Upper lobe of right lung (tissue), 1 donor: ENCODE data around the gene SLC22A31. TPM values are rescaled to one million over a fixed set of nuclear protein-coding genes. Genes with fewer than 3 reads are reported as not detected.
"Not testable (repeated sequence)": the region's sequence is repeated elsewhere in the genome, so short reads cannot be mapped to it uniquely, and the experiment has no call there.

ENCODE experiments used
- ATAC-seq: fragments of 200-7000 bp; cut with Tn5 transposase; one replicate; pipeline ENCODE4 v1.9.1; 2020; ENCODE audit warnings: mild to moderate bottlenecking, moderate library complexity
- DNase-seq: peaks from one replicate; pipeline ENCODE4 v3.0.0-alpha.2; 2020
- H3K27ac ChIP-seq: fragments of 200-600 bp; one replicate; pipeline ENCODE4 v1.8.0; 2022
- H3K27me3 ChIP-seq: fragments of 200-600 bp; one replicate; pipeline ENCODE4 v1.8.0; 2022; ENCODE audit warnings: mild to moderate bottlenecking
- H3K36me3 ChIP-seq: fragments of 200-600 bp; one replicate; pipeline ENCODE4 v1.8.0; 2022
- H3K4me1 ChIP-seq: fragments of 200-600 bp; one replicate; pipeline ENCODE4 v1.8.0; 2022
- H3K4me3 ChIP-seq: fragments of 200-600 bp; one replicate; pipeline ENCODE4 v1.8.0; 2022; ENCODE audit warnings: mild to moderate bottlenecking
- H3K9me3 ChIP-seq: fragments of 200-600 bp; one replicate; pipeline ENCODE4 v1.8.0; 2022
- intact Hi-C: fragments of 100-400 bp; cut with DNase I; formaldehyde crosslinking; loops from one replicate; pipeline ENCODE4 v1.11.0; 2022
- total RNA-seq: library from RNA; stranded (reverse); fragmentation: NEBNext Ultra II Directional; extraction: Animal tissue kit (Norgen Biotek cat#: 25700); gene quantifications from one replicate; pipeline ENCODE4 v1.2.1, GENCODE V29; 2021
- TF ChIP-seq, protein P1 (sequence below): fragments of 200-600 bp; IDR thresholded peaks from one replicate; pipeline ENCODE4 v1.8.0; 2022; ENCODE audit warnings: antibody characterized with exemption
- donor health status: DM: no; HTN: yes; CAD: no; lungs with severe emphysema.

Gene SLC22A31
- total RNA-seq, 1 donor from 2014 or later, result 136 TPM

DNA sequence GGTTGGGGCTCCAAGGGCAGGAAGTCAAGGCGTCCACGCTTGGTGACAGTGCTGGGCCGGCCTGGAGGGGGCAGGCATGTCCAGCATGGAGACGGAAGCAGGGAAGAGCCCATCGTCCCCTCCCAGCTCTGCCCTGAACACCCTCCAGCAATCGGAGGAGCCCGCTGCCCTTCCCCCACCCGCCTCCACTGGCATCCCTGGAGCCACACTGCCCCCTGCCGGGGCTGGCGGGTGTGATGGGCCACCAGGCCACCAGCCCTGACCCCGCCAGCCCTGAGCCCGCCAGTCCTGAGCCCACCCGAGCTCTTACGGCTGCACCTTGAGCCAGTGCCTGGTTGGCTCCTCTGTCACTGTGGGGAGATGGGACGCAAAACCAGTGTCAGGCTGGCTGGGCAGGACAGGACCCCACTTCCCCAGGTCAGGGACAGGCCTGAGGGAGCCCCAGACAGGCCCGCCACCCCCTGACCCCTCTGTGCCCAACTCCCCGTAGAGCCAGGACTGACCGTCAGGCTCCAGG, 32.9 kb downstream of the SLC22A31 start:
- Histone ChIP-seq H3K27me3 (peaks cover 15% of the 10 kb centered on the region), H3K36me3 (no peaks in the 10 kb centered on the region), H3K9me3 (no peaks in the 10 kb centered on the region), H3K27ac (no peak overlapping the region), H3K4me1 (peaks cover 15% of the 10 kb centered on the region), H3K4me3 (no peak overlapping the region)
- intact Hi-C loops, result no loop called here
- DNase-seq (peak; percentile 93), ATAC-seq (peak; percentile 73)
- TF ChIP-seq, protein P1, sequence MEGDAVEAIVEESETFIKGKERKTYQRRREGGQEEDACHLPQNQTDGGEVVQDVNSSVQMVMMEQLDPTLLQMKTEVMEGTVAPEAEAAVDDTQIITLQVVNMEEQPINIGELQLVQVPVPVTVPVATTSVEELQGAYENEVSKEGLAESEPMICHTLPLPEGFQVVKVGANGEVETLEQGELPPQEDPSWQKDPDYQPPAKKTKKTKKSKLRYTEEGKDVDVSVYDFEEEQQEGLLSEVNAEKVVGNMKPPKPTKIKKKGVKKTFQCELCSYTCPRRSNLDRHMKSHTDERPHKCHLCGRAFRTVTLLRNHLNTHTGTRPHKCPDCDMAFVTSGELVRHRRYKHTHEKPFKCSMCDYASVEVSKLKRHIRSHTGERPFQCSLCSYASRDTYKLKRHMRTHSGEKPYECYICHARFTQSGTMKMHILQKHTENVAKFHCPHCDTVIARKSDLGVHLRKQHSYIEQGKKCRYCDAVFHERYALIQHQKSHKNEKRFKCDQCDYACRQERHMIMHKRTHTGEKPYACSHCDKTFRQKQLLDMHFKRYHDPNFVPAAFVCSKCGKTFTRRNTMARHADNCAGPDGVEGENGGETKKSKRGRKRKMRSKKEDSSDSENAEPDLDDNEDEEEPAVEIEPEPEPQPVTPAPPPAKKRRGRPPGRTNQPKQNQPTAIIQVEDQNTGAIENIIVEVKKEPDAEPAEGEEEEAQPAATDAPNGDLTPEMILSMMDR, result peak; percentile 79

- Histone ChIP-seq H3K36me3 (no peaks in the 10 kb centered on the region), H3K27me3 (peaks cover 15% of the 10 kb centered on the region), H3K27ac (no peak overlapping the region), H3K4me1 (peaks cover 15% of the 10 kb centered on the region), H3K4me3 (no peak overlapping the region), H3K9me3 (no peaks in the 10 kb centered on the region)
- no peak for DNase-seq
- TF ChIP-seq, protein P1, result no peak
- no peak for ATAC-seq
- intact Hi-C loops, result no loop called here
Measured at GRCh38 chr16:89166696-89167424, 33.5 kb downstream of the SLC22A31 start.

DNA sequence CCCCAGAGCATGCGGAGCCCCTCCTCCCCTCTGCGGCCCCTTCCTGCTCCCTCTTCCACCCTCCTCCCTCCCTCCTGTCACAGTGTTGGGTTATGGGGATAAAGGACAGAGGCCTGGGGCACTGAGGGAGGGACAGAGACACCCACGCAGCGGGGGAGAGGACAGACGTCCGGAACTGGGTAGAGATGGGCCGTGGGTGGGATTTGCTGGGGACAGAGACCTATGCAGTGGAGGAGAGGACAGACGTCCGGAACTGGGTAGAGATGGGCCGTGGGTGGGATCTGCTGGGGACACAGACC, 34.7 kb downstream of the SLC22A31 start:
- H3K4me1 ChIP-seq, ATAC-seq, H3K27ac ChIP-seq, intact Hi-C loops, H3K36me3 ChIP-seq, DNase-seq, H3K4me3 ChIP-seq, H3K9me3 ChIP-seq: not testable (repeated sequence)
- H3K27me3 ChIP-seq, result peaks cover 20% of the 10 kb centered on the region

DNA sequence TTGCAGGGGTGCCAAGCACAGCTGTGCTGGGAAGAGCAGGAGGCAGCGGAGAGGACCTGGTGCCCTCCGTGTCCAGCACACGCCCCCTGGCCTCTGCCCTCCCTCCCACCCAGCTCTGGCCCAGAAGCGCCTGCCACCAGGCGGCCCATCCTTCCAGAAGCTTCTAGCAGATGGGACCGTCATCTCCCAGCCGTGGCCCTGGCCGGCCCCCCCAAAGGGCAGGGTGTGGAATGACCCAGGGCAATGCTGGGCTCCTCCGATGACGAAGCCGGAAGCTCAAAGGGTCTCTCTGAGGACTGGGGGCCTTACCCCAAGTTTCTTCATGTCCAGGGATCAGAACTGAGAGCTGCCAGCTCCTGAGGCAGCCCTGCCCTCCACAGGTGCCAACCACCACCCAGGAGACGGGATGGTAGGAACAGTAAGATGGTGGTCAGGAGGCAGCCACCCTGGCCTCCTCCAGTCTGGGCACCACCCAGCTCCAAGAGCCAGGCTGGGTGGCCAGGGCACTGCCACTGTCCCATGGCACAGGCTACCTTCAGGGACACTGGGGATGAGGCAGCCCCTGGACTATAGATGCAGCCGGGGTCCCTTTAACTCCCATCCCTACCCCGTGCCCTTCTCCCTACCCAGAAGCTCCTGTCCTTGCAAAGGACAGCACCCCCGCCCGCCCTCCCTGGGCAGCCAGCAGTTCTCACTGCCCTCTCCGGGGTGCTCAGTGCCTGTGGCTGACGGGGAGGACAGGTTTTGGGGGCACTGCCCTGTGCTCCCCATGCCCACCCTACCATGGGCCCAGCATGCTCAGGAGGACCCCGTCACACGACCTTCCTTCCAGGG, 35.3 kb downstream of the SLC22A31 start:
- ATAC-seq (no peak), DNase-seq (no peak)
- Histone ChIP-seq H3K36me3 (no peaks in the 10 kb centered on the region), H3K27ac (no peak overlapping the region), H3K4me3 (no peak overlapping the region), H3K27me3 (peaks cover 20% of the 10 kb centered on the region), H3K4me1 (peaks cover under 1% of the 10 kb centered on the region), H3K9me3 (no peaks in the 10 kb centered on the region)
- TF ChIP-seq, protein P1, result no peak
- intact Hi-C loops, result no loop called here

DNA sequence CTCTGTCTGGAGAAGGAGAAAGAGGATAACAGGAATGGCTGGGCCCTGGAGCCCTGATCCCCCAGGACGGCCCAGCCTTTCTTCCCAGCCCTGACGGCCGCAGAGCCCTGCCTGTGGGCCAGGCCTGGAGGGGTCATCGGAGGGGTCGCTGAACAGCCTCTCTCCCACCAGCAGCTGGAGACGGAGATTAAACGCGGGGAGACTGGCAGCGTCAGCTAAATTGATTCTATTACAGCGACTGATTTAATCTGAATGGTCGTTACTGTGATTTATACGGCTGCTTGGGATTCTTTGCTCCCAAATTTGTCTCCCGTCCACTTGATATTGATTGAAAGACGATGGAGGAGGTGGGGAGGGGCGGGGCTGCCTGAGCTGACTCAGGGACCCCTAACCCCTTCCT, 35.9 kb downstream of the SLC22A31 start:
- no peak for DNase-seq
- H3K27me3 ChIP-seq, result peaks cover 20% of the 10 kb centered on the region
- no peaks in the 10 kb centered on the region for H3K4me1 ChIP-seq
- ATAC-seq, result no peak
- intact Hi-C loops, result no loop called here
- H3K36me3 ChIP-seq, result no peaks in the 10 kb centered on the region
- no peak overlapping the region for H3K4me3 ChIP-seq
- H3K9me3 ChIP-seq, result no peaks in the 10 kb centered on the region
- TF ChIP-seq, protein P1, result no peak
- no peak overlapping the region for H3K27ac ChIP-seq

GRCh38 chr16:89163297-89163696, 37.0 kb downstream of the SLC22A31 start:
- Histone ChIP-seq H3K4me1 (no peaks in the 10 kb centered on the region), H3K4me3 (no peak overlapping the region), H3K36me3 (no peaks in the 10 kb centered on the region), H3K27me3 (peaks cover 8% of the 10 kb centered on the region), H3K9me3 (no peaks in the 10 kb centered on the region), H3K27ac (no peak overlapping the region)
- DNase-seq, result no peak
- TF ChIP-seq, protein P1, result no peak
- no peak for ATAC-seq
- intact Hi-C loops, result no loop called here
